ENCODE data around the gene SSNA1. TPM values are rescaled to one million over a fixed set of nuclear protein-coding genes. Genes with fewer than 3 reads are reported as not detected.
A peak's percentile ranks its signal among the peaks of the same experiment; 100 is the strongest.

SSNA1 gene
- total and polyA plus RNA-seq, 9 of the 15 experiments (the other 6 are each of a cell fraction or from before 2014, with no cell fraction given), result 1.9 to 130 (median 57.1) TPM

- TF ChIP-seq ARID3A (IDR thresholded peaks at IDR 0.05; ENCODE audit: borderline replicate concordance, low read depth, low read length) (no peak), E2F1 (CRISPR knock-in tag; IDR thresholded peaks at IDR 0.05) (no peak), ZFP30 (CRISPR knock-in tag; IDR thresholded peaks at IDR 0.05; ENCODE audit: borderline replicate concordance) (no peak), HOXB6 (CRISPR knock-in tag; IDR thresholded peaks at IDR 0.05; ENCODE audit: borderline replicate concordance) (no peak), SAP30 (IDR thresholded peaks at IDR 0.05; ENCODE audit: borderline replicate concordance, insufficient read depth, low read depth, low read length, poor library complexity, severe bottlenecking) (peak; percentile 81), ZNF24 (IDR thresholded peaks at IDR 0.05) (no peak), ZNF583 (CRISPR knock-in tag; IDR thresholded peaks at IDR 0.05) (no peak), ZNF253 (CRISPR knock-in tag; conservative IDR thresholded peaks at IDR 0.05) (no peak), CHD7 (IDR thresholded peaks at IDR 0.05; ENCODE audit: low read depth, low read length) (no peak), ZNF778 (CRISPR knock-in tag; IDR thresholded peaks at IDR 0.05) (no peak), ZNF134 (CRISPR knock-in tag; conservative IDR thresholded peaks at IDR 0.05) (no peak), PCBP2 (IDR thresholded peaks at IDR 0.05; ENCODE audit: low read depth, low read length, poor library complexity, severe bottlenecking) (no peak), HEY1 (CRISPR knock-in tag; IDR thresholded peaks at IDR 0.05; ENCODE audit: borderline replicate concordance) (no peak)
Observed at GRCh38 chr9:137138722-137139467, 49.6 kb upstream of the SSNA1 start, which contains the start of gene GRIN1 (continued).
